Measurements from ENCODE around the gene RRAS2.

- TF ChIP-seq POLR2A (IDR thresholded peaks at IDR 0.05) = no peak
- TF ChIP-seq, protein P1, sequence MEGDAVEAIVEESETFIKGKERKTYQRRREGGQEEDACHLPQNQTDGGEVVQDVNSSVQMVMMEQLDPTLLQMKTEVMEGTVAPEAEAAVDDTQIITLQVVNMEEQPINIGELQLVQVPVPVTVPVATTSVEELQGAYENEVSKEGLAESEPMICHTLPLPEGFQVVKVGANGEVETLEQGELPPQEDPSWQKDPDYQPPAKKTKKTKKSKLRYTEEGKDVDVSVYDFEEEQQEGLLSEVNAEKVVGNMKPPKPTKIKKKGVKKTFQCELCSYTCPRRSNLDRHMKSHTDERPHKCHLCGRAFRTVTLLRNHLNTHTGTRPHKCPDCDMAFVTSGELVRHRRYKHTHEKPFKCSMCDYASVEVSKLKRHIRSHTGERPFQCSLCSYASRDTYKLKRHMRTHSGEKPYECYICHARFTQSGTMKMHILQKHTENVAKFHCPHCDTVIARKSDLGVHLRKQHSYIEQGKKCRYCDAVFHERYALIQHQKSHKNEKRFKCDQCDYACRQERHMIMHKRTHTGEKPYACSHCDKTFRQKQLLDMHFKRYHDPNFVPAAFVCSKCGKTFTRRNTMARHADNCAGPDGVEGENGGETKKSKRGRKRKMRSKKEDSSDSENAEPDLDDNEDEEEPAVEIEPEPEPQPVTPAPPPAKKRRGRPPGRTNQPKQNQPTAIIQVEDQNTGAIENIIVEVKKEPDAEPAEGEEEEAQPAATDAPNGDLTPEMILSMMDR (IDR thresholded peaks at IDR 0.05) = no peak
Measured at GRCh38 chr11:14342906-14343305, 16.1 kb downstream of the RRAS2 start.
